HG03439 (cell line): ENCODE data around the gene ANO4.
"Not testable (repeated sequence)": the region's sequence is repeated elsewhere in the genome, so short reads cannot be mapped to it uniquely, and the experiment has no call there.

Experiments used
- ATAC-seq: cut with Tn5 transposase; IDR thresholded peaks from one replicate; pipeline ENCODE4 v1.9.1; 2021; ENCODE audit warnings: mild to moderate bottlenecking, moderate library complexity; ENCODE audit not compliant: unreplicated experiment

The ANO4 gene

DNA sequence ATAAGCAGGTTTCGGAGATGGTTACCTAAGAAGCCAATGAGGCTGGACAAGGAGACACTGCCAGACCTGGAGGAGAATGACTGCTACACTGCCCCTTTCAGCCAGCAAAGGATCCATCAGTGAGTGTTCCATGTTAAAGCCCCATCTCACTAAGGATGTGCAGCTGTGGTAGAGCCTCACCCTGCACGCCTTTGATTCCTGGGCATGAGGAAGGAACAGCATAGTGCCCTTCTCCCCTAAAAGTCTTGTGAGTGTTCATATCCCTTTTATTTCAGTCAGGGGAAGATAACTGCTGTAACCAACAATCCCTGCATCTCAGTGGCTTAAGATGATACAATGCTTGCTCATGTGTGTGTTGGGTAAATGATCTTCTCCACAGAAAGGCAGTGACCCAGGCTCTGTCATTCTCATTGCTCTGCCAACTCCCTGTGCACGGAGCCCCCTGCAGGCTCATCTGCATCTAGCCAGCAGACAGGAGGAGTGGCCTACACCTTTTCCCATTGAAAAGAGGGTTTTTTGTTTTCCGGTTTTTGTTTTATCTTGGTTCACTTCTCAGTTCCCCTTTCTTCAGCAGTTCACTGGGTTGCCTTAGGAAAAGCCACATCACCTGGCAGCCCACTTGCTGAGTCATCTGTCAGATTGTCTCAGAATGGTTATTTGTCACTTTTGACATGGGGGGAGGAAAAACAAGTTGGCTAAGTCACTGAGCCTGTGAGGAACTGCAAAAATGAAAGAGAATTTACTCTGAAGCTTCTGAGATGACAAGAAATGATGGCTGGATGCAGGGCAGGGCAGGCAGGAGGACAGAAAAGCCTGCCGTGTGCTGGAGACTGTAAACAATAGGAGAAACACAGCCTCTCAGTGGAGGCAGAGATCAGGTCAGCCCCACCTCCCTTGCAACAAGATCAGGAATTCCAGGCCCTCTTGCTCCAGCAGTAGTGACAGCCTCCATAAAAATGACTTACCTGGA is 193.3 kb downstream of the ANO4 start:
- peak; percentile 98 for ATAC-seq

DNA sequence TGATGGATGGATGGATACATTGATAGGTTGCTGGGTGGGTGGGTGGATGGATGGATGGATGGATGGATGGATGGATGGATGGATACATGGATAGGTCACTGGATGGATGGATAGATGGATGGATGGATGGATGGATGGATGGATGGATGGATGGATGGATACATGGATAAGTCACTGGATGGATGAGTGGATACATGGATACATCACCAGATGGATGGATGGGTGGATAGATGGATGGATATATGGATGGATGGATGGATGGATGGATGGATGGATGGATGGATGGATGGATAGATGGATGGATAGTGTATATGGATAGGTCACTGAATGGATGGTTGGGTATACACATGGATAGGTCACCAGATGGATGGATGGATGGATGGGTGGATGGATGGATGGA is 194.9 kb downstream of the ANO4 start:
- ATAC-seq, result not testable (repeated sequence)

DNA sequence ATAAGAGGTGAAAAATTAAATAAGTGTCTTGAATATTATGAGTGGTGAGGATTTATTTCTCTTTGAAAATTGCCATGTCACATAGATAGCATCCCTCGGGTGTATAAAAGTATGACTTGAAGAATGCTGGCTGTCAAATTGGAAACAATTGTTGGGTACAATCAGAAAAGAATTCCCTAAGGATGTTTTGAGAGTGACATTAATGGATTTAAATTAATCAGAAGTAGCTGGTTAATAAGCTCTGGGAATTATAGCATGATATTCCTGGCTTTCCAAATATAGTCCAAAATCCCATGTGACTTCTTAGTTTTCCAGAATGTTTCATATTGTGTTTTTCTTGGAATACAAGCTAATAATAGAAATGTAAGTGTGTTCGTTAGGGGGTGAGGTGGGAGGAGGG is 196.5 kb downstream of the ANO4 start:
- ATAC-seq, result no peak

DNA sequence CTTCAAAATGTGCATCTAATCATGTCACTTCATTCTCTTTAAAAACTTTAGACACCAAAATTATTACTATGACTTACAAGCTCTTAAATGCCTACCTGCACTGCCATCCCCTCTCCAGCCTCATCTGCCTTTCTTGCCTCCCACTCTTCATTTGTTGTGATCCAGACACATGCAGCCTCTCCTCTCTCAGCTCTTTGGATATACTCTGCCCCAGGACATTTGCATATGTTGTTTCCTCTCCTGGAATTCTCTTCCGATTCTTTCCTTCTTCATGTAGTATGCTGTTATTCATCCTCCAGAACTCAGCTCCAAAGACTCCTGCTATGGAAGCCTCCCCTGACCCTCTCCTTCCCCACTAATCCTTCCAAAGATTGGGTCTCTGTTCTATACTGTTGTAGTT is 197.6 kb downstream of the ANO4 start:
- no peak for ATAC-seq

DNA sequence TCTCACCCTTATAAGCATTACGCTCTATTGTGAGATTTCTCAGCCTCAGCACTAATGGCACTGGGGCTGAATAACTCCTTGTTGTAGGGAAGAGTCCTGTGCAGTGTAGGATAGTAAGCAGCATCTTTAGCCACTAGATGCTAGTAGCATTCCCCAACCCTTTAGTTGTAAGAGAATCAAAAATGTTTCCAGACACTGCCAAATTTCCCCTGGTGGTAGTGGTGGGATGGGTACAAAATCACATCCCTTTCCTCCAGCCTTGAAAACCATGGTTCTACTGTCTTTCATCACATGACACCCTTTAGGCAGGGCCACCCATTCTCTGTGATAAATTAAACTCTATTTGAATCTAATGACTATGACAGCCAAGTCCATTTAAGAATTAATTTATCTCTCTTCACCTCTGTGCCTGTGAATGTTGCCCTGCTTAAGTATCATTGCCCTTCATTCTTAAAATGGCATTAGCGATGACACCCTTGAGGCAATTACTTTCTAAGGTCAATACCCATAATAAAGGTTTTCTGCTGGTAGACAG is 199.4 kb downstream of the ANO4 start:
- no peak for ATAC-seq

DNA sequence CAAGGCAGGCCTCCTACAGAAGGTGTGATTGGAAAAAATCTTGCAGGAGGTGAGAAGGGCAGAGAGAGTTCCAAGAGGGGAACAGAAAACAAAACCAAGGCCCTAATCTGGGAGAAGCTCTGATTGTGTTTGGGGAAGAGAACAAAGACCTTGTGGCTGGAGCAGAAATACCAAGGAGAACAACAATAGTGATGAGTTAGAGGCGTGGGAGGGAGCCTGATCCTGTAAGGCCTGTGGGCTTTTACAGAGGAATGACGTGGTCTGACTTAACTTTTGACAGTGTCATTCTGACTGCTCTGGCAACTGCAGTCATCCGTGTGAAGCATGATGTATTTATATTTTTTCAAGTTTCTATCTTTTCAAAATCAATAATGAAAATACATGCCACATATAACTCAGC is 200.6 kb downstream of the ANO4 start:
- ATAC-seq, result peak; percentile 71

DNA sequence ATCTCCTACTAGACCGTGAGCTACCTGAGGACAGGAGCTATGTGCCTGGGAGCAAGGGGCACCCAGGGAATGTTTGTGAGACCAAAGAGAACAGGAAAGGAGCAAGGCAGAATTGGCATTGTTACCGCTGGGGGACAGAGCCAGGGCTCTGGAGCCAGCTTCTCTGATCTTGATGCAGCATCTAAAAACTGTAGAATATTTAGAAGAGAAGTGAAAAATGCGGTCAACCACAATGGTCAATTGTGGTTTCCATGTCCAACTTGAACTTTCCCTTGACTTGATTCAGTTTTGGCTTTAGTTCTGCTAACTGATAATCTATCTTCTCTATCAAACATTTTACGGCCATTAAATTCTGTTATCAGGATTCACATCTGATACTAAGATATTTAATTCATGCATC is 201.2 kb downstream of the ANO4 start:
- peak; percentile 66 for ATAC-seq

DNA sequence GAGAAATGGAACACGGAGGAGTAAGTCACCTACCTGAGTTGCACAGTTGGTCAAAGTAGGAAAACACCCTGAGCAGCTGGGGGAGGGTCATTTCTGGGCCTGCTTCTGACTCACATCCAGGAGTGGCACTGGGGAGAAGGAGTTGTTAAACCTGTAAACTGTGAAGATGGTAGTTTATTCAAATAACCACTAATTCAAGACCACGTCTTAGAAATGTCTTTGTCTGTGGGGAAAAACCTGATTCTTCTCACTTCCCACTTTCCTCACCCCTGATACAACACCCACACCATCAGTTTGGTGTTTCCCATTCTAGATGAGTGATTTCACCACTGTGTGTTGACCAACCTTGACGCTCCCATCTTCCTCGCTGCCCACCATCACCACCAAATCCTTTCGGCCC is 207.1 kb downstream of the ANO4 start:
- peak; percentile 64 for ATAC-seq

DNA sequence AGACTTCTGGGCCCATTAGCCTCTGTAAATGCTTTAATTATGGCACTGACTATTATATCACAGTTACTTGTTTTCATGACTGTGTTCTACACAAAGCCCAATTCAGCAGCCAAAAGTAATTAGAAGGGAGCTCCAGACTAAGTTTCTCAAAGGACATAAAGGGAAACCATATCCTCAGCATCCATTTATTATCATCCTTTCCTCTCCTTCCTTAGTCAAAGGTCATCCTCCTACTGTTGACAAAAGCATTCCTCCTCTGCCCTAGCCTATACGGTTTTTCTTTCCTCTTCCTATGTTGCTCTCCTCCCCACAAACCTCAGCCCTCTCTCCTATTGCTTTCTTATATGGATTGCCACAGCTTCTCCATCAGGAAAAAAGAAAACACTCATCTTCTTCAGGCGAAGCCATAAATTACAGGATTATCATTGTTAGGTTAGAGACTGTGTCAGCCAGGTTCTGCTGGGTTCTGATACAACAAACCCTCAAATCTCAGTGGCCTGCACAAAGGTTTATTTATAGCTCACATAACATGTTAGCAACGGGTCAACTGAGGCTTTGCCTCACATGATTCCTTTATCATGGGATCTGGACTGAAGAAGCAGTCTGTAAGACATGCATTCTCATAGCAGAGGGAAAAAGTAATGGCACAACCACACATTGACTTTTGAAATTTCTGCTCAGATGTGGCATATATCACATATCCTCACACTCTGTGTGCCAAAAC is 208.3 kb downstream of the ANO4 start:
- ATAC-seq, result no peak

DNA sequence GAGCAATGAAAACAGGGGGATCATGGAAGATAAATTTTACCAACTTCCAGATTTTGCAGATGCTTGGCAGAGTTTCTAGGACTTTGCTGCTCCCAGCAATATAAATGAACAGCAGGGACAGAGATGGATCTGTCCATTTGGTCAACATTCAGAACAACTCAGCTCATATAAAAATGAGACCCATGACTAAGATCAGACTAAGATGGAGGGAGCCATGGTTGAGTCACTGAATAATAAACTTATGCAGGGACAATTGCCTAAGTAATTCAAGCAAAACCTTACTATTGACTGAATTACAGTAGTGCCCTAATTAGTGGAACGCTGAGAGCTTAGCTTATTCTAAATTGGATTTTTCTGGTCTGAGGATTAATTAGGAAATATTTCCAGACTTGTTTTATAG is 210.3 kb downstream of the ANO4 start:
- ATAC-seq, result no peak

DNA sequence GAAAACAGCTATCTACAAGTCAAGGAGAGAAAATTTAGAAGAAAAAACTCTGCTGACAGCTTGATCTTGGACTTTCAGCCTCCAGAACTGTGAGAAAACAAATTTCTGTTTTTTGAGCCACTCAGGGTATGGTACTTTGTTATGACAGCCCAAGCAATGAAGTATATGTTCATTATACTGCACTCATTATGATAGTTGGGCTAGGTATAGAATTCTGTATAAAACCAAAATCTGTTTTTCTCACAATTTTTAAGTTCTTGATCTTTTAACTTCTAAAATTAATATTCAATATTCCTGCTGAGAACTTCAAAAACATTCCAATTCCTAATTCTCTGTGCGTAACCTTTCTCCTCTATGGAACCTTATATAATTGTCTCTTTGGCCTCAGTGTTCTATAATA is 214.7 kb downstream of the ANO4 start:
- ATAC-seq, result no peak

DNA sequence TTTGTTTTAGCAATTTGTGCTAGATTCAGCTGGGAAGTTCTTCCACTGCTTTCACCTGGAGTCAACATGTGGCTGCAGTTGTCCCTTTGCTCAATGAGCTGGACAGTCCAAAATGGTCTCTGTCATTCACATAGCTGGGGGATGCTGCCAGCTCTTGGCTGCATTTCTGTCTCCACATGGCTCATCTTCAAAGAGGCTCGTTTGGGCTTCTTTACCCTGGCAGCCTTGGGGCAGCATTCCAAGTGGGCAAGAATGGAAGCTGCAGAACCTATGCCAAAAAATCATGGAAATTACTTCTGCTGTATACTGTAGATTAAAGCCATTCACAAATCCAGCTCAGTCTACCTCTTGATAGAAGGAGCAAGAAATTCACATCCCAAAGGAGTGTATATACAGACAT is 216.3 kb downstream of the ANO4 start:
- ATAC-seq, result no peak

DNA sequence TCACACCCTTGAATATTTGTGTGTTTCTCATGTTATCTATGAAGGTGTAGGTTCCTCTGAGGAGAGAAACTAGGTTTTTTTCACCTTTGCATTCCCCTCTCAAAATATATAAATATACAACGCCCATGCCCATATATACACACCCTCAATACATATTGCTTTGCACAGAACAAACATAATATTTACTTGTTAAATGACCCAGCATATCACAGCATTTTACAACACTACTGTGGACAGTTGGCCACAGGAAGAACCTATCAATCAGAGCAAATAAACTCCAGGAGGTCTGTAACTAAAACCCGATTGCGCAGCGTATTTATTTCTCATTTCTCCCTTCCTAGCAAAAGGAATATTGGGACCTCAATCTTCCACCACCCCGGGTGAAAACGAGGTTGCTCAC is 219.4 kb downstream of the ANO4 start:
- ATAC-seq, result no peak

DNA sequence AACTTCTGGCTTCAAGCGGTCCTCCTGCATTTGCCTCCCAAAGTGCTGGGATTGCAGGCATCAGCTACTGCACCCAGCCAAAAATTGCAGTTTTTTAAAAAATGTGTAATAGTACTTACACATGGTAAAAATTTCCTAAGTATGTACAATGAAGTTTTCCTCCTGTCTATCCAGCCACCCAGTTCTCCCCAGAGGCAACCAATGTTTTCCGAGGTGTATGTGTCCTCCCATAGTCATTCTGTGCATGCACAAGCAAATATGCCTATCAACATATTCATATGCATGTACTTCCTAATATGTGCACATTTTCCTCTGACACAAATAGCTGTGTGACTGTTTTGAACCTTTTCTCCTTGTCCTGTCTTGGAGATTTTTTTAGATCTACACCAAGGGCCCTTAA is 220.5 kb downstream of the ANO4 start:
- ATAC-seq, result no peak

DNA sequence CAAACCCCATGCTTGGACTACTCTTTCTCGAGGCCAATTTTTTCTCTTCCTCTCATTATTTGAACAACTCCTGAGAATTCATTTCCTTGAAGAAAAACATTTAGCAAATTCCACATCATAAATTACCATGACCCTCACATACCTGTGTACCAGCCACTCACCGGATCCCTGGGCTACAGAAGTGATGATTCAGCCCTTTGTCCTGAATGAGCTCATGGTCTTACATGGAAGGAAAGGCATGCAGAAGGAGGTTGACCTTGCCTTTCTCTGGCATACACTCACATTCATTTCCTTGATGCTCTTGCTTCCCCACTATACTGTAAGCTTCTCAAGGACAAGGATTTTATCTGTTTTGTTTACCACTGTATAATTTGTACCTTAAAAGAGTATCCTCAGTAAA is 224.0 kb downstream of the ANO4 start:
- ATAC-seq, result no peak

DNA sequence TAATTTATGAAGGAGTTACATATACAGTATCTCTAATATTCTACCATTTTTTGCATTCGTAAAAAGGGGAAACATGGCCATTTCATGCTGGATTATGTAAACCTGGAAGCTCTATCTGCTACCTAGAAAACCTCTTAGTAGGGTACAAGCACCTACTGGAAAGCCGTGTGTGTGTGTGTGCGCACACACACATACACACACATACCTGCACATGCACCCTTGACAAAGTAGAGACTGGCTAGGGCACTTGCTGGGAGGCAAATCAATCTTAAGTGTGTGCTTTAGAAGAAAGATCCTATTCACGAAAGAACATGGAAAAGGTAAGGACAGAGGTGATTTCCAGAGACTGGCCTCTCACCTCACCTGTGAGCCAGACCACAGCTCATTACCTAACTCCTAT is 224.6 kb downstream of the ANO4 start:
- no peak for ATAC-seq

DNA sequence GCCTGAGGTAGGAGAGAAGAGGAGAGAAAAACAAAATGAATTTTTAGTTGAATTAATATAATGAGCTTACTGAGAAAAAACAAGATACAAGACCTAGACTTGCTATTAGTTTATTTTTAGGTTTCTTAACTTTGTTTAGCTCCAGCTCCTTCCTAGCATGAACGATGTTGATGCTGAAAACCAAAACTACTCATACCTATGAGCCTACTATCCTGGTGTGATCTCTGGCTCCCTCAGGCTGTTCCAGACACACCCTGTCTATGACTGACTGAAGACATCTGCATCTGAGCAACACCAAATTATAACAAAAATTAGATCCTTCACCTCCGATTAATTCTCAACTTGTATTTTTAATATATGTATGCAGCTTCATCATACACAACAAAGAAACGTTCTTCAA is 225.1 kb downstream of the ANO4 start:
- ATAC-seq, result no peak

DNA sequence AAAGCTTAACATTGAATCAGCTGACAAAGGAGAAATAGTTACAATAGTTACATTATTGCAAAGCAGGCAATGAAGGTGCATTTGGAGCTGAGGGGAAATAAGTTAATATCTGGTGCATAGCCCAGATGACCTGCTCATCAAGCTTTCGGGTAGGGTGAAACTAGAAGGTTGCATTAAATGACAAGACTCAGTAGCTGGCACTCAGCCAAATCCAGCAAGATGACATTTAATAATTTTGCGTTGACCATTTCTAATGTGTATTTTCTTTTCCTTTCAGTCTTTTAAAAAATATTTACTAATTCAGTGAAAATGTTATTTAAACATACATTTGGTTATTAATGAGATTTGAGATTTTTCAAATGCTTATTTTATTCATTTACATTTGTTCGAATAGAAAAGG is 226.9 kb downstream of the ANO4 start:
- no peak for ATAC-seq

DNA sequence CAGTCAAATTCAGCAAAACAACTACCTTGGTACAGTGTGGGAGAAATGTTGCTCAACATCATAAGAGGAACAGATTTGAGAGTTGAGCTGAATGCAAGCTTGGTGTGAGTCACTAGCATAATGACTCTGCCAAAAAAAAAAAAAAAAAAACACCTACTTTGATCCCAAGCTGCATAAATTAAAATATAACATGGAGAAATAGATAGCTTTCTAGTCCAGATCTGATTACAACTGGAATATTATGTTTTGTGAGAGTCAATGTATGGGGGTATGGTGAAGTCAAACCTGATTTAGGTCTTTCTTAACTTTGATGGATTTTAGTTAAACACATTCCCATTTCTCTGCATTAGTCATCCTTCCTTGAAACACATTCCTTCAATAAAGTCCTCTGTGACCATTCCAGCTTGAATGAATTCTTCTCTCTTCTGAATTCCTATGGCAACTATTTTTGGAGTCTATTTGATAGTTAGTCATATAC is 227.4 kb downstream of the ANO4 start:
- ATAC-seq, result no peak

DNA sequence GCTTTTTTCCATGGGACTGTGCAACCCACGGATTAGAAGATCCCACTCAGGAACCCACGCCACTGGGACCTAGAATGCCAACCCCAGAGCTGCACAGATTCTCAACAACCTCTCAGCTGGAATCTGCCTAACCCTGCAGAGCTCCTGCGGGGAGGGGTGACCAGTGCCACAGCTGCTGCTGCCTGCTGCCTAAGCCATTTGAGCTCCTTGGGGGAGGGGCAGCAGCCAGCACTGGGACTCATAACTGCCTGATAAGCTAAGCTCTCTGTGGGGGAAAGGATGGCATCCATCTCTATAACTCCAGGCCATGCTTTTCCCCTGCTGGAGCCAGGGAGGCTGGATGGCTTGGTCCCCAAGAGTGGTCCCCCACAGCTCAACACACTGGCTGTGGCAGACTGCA is 232.6 kb downstream of the ANO4 start:
- no peak for ATAC-seq

DNA sequence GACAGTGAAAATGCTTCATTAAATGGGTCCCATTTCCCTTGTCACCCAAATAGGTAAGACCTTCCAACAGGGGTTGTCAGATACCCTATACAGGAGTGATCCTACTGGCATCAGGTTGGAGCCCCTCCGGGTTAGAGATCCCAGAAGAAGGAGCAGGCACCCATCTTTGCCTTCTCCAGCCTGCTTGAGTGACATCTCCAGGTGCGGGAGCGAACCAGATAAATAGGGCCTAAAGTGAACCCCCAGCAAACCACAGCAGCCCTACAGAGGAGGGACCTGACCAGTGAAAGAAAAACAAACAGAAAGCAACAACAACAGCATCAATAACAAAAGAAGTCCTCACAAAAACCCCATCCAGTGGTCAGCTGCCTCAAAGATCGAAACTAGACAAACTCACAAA is 233.2 kb downstream of the ANO4 start:
- no peak for ATAC-seq
